Calu3 (cell line): ENCODE measurements around the gene MAGI1. TPM values are rescaled to one million over a fixed set of nuclear protein-coding genes. Genes with fewer than 3 reads are reported as not detected.
A peak's percentile ranks its signal among the peaks of the same experiment; 100 is the strongest.

Source experiments
- BruUV-seq: library from RNA; stranded (reverse); fragments of 400-500 nt; replicated peaks from 2 replicates; lab custom pipeline; 2021; lab: Mats Ljungman, UMichigan
- CTCF ChIA-PET: fragments of 300-600 bp; sonication (Branson Sonifier 250); formaldehyde crosslinking; loops from one replicate; lab custom pipeline; 2022; ENCODE audit warnings: antibody characterized with exemption; lab: Charles Lee
- DNase-seq: peaks from one replicate; pipeline ENCODE4 v3.0.0; 2022
- H3K27ac Mint-ChIP-seq: one replicate; pipeline ENCODE4 v1.8.0; 2022; ENCODE audit warnings: mixed read lengths; ENCODE audit not compliant: unreplicated experiment
- H3K27me3 Mint-ChIP-seq: one replicate; pipeline ENCODE4 v1.8.0; 2022; ENCODE audit warnings: mixed read lengths; ENCODE audit not compliant: unreplicated experiment
- H3K36me3 Mint-ChIP-seq: one replicate; pipeline ENCODE4 v1.8.0; 2022; ENCODE audit warnings: mild to moderate bottlenecking, moderate library complexity, mixed read lengths; ENCODE audit not compliant: insufficient read depth, unreplicated experiment
- H3K4me1 Mint-ChIP-seq: one replicate; pipeline ENCODE4 v1.8.0; 2022; ENCODE audit warnings: mild to moderate bottlenecking, low read depth, mixed read lengths; ENCODE audit not compliant: unreplicated experiment
- H3K4me3 Mint-ChIP-seq: one replicate; pipeline ENCODE4 v1.8.0; 2022; ENCODE audit warnings: mild to moderate bottlenecking, low read depth, moderate library complexity, mixed read lengths; ENCODE audit not compliant: unreplicated experiment
- H3K9me3 Mint-ChIP-seq: one replicate; pipeline ENCODE4 v1.8.0; 2022; ENCODE audit warnings: low read depth, mixed read lengths; ENCODE audit not compliant: unreplicated experiment
- intact Hi-C: fragments of 100-400 bp; cut with micrococcal nuclease; formaldehyde crosslinking; loops from one replicate; pipeline ENCODE4 v1.10.0; 2022; ENCODE audit not compliant: unreplicated experiment
- total RNA-seq: library from RNA; stranded (reverse); gene quantifications from 2 replicates; pipeline ENCODE4 v1.2.3, GENCODE V29; 2022
- TF ChIP-seq, protein P1 (sequence below): fragments of 200-600 bp; IDR thresholded peaks from one replicate; pipeline ENCODE4 v1.8.0; 2022; ENCODE audit warnings: antibody characterized with exemption; ENCODE audit not compliant: unreplicated experiment

The MAGI1 gene
- total RNA-seq, 1 experiment from 2014 or later: 76.4 TPM

DNA sequence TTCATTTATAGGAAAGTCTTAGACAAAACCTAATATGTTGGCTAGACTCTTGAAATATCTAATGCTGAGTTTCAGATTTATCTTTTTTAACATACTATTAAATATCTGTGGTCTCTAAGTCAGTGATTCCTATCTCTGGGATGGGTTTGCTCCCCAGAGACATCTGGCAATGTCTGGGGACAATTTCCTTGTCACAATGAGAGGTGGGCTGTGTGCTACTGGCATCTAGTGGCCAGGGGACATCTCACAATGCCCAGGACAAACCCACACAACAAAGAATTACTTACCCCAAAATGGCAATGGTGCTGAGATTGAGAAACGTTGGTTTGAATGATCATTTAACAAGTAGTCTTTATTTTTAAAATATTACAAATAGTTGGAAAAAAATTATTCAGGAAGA lies 602.1 kb downstream of the MAGI1 start:
- Mint-ChIP-seq H3K4me3 (no peak overlapping the region), H3K27ac (no peak overlapping the region), H3K9me3 (no peaks in the 10 kb centered on the region), H3K27me3 (no peaks in the 10 kb centered on the region), H3K4me1 (no peaks in the 10 kb centered on the region), H3K36me3 (no peaks in the 10 kb centered on the region)
- DNase-seq: peak; percentile 4
- no TSS peak for BruUV-seq
- intact Hi-C loops: loop anchor here (5.0 kb wide), 4 partner anchors 296 to 904 kb away; no protein-coding TSS in a partner anchor
- TF ChIP-seq, protein P1, sequence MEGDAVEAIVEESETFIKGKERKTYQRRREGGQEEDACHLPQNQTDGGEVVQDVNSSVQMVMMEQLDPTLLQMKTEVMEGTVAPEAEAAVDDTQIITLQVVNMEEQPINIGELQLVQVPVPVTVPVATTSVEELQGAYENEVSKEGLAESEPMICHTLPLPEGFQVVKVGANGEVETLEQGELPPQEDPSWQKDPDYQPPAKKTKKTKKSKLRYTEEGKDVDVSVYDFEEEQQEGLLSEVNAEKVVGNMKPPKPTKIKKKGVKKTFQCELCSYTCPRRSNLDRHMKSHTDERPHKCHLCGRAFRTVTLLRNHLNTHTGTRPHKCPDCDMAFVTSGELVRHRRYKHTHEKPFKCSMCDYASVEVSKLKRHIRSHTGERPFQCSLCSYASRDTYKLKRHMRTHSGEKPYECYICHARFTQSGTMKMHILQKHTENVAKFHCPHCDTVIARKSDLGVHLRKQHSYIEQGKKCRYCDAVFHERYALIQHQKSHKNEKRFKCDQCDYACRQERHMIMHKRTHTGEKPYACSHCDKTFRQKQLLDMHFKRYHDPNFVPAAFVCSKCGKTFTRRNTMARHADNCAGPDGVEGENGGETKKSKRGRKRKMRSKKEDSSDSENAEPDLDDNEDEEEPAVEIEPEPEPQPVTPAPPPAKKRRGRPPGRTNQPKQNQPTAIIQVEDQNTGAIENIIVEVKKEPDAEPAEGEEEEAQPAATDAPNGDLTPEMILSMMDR: peak; percentile 13
- CTCF ChIA-PET: interaction anchor here (1.5 kb wide), 1 partner anchor 10 kb away, joined by 6 read pairs; no protein-coding TSS in a partner anchor

DNA sequence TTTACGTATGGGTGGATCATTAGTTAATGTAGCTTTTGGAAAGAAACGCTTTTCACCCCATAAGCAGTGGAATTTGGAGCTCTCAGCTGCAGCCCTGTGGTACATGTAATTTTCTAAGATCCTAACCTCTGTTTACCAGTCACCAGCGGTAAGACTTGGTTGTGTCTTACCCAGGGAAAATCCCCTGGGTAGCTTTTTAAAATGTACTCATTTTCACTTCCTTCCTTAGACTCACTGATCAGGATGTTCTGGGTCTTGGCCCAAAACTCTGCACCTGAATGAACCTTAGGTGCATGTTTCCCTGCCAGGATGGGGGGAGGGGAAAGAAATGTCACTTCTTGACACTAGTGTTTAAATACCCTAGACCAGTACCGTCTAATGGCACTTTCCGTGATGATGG lies 605.2 kb downstream of the MAGI1 start:
- no peaks in the 10 kb centered on the region for H3K9me3 Mint-ChIP-seq
- DNase-seq: no peak
- TF ChIP-seq, protein P1: no peak
- no peaks in the 10 kb centered on the region for H3K4me1 Mint-ChIP-seq
- CTCF ChIA-PET: interaction anchor here (0.8 kb wide), 1 partner anchor 36 kb away, joined by 3 read pairs; no protein-coding TSS in a partner anchor
- H3K27ac Mint-ChIP-seq: no peak overlapping the region
- peaks cover 6% of the 10 kb centered on the region for H3K36me3 Mint-ChIP-seq
- H3K4me3 Mint-ChIP-seq: no peak overlapping the region
- intact Hi-C loops: no loop called here
- no peaks in the 10 kb centered on the region for H3K27me3 Mint-ChIP-seq
- BruUV-seq: no TSS peak

DNA sequence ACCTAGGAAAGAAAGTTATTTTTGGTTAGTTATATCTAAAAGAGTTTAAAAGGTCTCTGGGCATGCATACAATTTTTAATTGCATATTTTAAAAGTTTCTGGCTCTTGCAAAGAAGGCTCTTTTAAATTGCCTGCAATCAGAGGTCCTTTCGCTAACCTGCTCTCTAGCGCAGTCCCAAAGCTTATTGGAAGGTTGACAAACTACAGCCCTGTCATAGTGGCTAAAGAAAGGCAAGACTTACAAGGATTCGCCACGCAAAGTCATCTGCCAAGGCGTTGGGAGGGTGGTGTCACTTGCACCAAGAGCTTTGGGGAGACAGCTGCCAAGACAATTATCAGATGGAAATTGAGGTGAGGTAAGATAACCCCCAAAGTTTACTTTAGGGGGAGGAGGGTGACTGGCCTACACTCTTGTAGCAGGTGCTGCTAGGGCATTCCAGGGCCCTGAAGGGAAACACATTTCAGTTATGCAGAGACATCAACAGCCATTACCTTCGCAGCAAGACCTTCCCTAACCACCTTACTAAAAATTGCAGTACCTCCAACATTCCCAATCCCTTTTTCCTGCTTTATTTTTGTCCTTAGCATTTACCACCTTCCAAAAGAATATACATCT lies 606.2 kb downstream of the MAGI1 start:
- Mint-ChIP-seq H3K27ac (no peak overlapping the region), H3K4me3 (no peak overlapping the region), H3K36me3 (peaks cover 6% of the 10 kb centered on the region), H3K27me3 (no peaks in the 10 kb centered on the region), H3K9me3 (no peaks in the 10 kb centered on the region), H3K4me1 (no peaks in the 10 kb centered on the region)
- CTCF ChIA-PET: no interaction called here
- no TSS peak for BruUV-seq
- intact Hi-C loops: no loop called here
- TF ChIP-seq, protein P1: no peak
- no peak for DNase-seq

DNA sequence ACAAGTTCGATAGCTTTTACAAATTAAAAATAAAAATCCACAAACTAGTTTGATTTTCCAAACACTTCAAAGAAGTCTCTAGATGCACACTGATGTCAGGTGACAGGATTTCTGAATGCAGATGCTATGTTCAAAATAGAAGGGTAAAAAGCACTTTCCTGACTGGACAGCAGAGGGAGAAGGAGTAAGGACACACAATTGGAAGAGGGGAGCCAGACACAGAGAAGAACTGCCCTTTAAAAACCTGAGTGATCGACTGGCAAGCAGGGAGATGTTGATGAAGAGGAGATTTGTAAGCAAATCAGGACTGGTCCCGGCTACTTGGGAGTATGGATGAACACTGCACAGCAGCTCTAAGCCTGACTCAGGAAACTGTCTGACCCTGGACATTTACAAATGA lies 612.8 kb downstream of the MAGI1 start:
- peak; percentile 1 for DNase-seq
- no TSS peak for BruUV-seq
- Mint-ChIP-seq H3K9me3 (no peaks in the 10 kb centered on the region), H3K27me3 (no peaks in the 10 kb centered on the region), H3K36me3 (peaks cover 20% of the 10 kb centered on the region), H3K4me1 (no peaks in the 10 kb centered on the region), H3K4me3 (no peak overlapping the region), H3K27ac (no peak overlapping the region)
- CTCF ChIA-PET: interaction anchor here (1.4 kb wide), 1 partner anchor 11 kb away, joined by 6 read pairs; no protein-coding TSS in a partner anchor
- intact Hi-C loops: no loop called here
- TF ChIP-seq, protein P1: no peak
